GM21528 (cell line): ENCODE measurements around the gene PEAR1.

ENCODE experiments used
- ATAC-seq: cut with Tn5 transposase; IDR thresholded peaks from one replicate; pipeline ENCODE4 v1.9.1; 2021; ENCODE audit warnings: mild to moderate bottlenecking, moderate library complexity; ENCODE audit not compliant: unreplicated experiment, low FRiP score

Gene PEAR1, protein sequence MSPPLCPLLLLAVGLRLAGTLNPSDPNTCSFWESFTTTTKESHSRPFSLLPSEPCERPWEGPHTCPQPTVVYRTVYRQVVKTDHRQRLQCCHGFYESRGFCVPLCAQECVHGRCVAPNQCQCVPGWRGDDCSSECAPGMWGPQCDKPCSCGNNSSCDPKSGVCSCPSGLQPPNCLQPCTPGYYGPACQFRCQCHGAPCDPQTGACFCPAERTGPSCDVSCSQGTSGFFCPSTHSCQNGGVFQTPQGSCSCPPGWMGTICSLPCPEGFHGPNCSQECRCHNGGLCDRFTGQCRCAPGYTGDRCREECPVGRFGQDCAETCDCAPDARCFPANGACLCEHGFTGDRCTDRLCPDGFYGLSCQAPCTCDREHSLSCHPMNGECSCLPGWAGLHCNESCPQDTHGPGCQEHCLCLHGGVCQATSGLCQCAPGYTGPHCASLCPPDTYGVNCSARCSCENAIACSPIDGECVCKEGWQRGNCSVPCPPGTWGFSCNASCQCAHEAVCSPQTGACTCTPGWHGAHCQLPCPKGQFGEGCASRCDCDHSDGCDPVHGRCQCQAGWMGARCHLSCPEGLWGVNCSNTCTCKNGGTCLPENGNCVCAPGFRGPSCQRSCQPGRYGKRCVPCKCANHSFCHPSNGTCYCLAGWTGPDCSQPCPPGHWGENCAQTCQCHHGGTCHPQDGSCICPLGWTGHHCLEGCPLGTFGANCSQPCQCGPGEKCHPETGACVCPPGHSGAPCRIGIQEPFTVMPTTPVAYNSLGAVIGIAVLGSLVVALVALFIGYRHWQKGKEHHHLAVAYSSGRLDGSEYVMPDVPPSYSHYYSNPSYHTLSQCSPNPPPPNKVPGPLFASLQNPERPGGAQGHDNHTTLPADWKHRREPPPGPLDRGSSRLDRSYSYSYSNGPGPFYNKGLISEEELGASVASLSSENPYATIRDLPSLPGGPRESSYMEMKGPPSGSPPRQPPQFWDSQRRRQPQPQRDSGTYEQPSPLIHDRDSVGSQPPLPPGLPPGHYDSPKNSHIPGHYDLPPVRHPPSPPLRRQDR

GRCh38 chr1:156893048-156893953 lies at the start of gene PEAR1:
PEAR1 (plus strand) TSS chr1:156893718; CDS start chr1:156903927, 10,209 bp downstream.
- ATAC-seq = no peak

DNA sequence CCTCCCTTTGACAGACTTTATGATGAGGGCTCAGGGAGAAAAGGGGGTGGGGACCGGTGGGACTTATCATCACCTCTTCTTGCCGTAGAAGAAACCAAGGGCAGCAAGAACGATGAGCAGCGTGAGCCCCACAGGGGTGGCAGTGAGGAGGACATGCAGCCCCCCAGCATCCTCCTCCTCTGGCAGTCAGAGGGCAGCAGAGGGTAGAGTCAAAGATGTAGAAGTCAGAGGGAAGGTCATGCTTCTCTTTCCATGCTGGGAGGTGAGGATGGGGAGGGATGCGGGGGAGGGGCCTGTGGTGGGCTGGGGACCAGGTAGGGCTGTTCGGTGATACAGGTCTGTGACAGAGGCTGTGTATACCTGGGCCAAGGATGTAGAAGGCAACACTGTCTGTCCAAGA lies 49.4 kb upstream of the PEAR1 start:
- ATAC-seq = no peak

DNA sequence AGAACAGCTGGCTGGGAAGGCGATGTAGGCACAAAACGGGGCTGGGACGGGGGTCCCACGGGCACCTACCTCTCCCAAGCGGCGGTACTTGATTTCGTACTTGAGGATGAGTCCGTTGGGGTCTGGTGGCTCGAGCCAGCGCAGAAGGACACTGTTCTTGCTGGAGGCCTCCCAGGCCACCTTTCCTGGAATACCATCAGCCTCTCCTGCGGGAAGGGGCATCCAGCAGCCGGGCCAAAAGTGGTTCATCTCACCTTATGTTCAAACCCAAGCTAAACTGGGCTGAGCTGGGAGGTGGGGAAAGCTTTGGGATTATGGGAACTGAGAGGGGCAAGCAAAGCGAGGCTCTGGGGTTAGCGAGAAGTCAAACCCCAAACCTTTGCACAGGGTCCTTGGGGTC lies 48.9 kb upstream of the PEAR1 start:
- ATAC-seq = no peak

DNA sequence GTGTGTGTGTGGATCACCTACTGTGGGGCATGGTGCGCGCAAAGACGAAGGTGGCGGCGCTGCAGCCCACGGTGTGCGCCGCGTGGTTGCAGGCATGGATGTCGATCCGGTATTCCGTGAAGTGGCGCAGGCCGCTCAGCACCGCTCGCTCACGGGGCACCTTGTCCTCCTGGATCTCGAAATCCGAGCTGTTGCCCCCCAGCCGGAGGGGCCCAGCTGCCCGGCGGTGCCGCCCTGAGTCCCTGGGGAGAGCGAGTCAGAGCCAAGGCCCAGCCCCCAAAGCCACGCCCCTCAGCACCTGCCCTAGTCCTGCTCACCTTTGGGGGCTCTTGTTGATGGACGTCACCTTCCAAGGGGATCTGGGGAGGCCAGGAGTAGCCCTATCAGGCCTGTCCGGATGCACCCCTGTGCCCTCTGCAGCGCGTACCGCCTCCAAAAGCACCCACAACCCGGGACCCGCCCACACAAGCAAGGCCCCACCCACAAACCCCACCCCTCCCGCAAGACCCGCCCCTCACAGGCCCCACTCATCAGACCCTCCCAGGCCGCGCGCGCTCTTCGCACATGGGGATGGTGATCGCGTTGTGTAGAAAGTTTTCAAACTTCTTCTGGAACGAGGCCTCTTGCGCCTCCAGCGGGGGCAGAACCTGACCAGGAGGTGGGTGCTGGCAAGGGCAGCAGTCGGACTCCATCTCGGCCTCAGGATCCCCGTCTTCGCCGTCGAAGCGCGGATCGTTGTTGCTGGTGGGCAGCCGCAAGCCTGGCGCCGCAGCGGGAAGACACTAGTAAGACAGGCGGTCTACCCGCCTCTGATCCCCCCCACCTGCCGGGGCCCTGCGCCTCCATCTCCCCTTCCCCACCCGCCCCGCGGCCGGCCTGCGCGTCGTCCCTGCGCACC lies 48.2 kb upstream of the PEAR1 start:
- no peak for ATAC-seq

- no peak for ATAC-seq
Observed at GRCh38 chr1:156845953-156846545, 47.5 kb upstream of the PEAR1 start.

DNA sequence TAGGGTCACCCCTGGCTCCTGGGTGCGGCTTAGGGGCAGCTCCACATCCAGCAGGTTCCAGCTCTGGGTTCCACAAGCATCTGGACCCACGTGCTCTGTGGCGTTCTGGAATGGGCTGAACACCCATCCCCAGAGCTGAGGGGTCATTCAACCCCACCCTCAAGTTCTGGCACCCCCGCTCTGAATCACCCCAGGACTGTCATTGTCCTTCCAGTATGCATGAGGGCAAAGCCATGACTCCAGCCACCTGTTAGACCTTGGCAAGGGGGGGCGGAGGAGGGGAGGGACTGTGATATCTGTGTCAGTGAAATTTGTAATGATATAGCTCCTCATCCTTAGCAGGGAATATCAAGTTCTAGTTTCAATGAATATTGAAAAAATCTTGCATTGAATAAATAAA lies 46.9 kb upstream of the PEAR1 start:
- no peak for ATAC-seq

GRCh38 chr1:156847591-156848460 lies 45.7 kb upstream of the PEAR1 start:
- ATAC-seq = no peak

GRCh38 chr1:156848461-156849150 lies 44.9 kb upstream of the PEAR1 start:
- ATAC-seq = no peak

DNA sequence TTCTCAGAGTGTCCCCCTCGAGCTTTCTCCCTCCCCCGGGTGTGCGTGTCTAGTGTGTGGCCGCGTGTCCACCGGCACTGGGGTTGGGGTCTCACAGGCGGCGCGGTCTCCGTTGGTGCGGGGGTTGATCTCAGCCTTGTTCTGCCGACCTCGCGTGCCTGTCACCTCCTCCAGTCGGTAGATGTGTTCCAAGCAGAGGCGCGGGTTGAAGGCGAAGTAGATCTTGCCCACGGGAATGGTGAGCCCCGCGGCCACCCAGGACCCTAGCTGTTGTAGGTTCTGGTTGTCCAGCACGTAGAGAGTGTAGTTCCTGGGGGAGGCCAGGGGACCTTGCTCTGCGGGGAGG lies 44.4 kb upstream of the PEAR1 start:
- ATAC-seq = no peak

- no peak for ATAC-seq
Observed at GRCh38 chr1:156851779-156852417, 41.6 kb upstream of the PEAR1 start.

- ATAC-seq = no peak
Observed at GRCh38 chr1:156852418-156852874, 41.1 kb upstream of the PEAR1 start.

DNA sequence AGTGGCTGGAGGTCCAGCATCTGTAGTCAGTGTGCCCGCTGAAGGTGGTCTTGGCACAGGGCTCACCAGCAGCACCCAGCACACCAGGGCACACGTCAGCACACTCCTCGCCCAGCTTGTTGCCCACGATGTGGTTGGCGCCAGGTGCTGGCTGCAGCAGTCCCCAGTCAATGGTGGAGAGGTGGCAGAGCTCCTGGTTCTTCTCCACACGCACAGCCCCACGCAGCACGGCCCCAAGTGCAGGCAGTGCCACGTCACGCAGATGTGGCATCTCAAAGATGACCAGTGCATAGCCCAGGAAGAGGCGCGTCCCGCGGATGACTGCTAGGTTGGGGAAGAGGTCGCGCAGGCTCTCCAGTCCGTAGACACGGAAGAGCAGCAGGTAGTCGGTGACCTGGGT lies 39.8 kb upstream of the PEAR1 start:
- no peak for ATAC-seq

GRCh38 chr1:156854634-156855033 lies 38.9 kb upstream of the PEAR1 start:
- no peak for ATAC-seq

- no peak for ATAC-seq
Observed at GRCh38 chr1:156856282-156856785, 37.2 kb upstream of the PEAR1 start.

- ATAC-seq = no peak
Observed at GRCh38 chr1:156857532-156857931, 36.0 kb upstream of the PEAR1 start.

DNA sequence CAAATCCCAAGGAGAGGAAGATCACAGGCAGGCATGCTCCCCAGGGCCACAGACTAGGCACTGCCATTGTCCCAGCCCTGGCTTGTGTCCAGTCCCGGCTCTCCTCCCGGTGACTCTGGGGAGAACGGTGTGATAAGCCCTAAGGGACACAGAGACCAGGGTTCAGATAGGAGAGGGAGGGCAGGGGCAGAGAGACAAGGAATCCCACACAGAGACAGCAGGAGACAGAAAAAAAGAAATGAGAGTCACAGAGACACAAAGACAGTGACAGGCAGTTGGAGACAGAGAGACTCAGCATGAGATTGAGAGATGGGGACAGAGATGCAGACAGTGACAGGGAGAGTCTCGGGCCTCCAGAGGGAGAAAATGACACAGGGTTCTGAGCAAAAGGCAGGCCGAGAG lies 35.0 kb upstream of the PEAR1 start:
- no peak for ATAC-seq
